ENCODE measurements around the gene PTPN1. TPM values are rescaled to one million over a fixed set of nuclear protein-coding genes. Genes with fewer than 3 reads are reported as not detected.

PTPN1 gene
- total and polyA plus RNA-seq, 2 donors (not counting 3 experiments of a cell fraction or from before 2014, with no cell fraction given) = 41.1 to 64.3 TPM

DNA sequence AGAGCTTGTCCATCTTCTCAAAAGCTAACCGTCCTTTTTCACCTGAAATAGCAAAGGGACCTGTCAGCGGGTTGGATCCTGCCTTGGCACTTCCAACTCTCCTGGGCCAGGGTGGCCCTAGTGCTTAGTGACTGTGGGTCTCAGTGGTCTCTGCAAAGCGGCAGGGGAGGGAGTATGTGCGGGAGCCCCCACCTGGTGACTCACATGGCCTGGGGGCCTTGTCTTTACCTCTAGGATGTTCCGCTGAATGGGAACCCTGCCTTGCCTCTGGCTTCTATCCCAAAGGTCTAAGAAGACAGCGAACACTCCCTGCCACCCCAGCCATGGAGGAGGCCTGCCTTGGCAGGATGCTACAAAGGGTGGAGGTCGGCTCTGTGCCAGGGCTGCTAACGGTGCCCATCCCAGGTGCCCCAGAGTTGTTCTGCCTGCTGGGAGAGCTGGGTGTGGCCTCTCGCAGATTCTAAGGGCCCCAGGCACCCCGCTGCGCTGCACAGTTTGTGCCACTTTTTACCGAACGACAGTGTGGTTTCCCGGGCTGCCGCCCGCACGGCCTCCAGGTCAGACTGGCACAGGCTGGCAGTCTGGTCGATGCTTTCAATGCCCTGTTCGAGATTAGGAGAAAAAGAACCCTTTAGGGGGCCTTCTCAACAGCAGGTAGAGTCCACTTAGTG lies 77.2 kb downstream of the PTPN1 start:
- H3K79me2 ChIP-seq (ENCODE audit: control insufficient read depth, insufficient read depth, low read length) = no peaks in the 10 kb centered on the region
- H3K4me1 ChIP-seq (ENCODE audit: control insufficient read depth, extremely low read depth, insufficient read depth, low read length) = peaks cover 6% of the 10 kb centered on the region
- peaks cover 8 to 36% of the 10 kb centered on the region in 2 experiments for H3K36me3 ChIP-seq (ENCODE audit: control insufficient read depth in 2 of 2, extremely low read depth in 1 of 2, insufficient read depth in 2 of 2, low read length in 2 of 2)
- ChIA-PET POLR2A (no interaction called here), CTCF (interaction anchor here (0.5 to 2.8 kb wide), 32 partner anchors 9 to 409 kb away, joined by 3 to 16 read pairs (median 3); no protein-coding TSS in a partner anchor)
- no peak for TF ChIP-seq FOS (IDR thresholded peaks at IDR 0.05; ENCODE audit: borderline replicate concordance, insufficient read depth, low read length)
- no peak for TF ChIP-seq MAX (IDR thresholded peaks at IDR 0.05; ENCODE audit: insufficient read depth, insufficient read length)
- TF ChIP-seq GATA2 (IDR thresholded peaks at IDR 0.05; ENCODE audit: insufficient read depth, insufficient read length, low read depth, low read length) = no peak
- no peak for TF ChIP-seq EZH2 (IDR thresholded peaks at IDR 0.05; ENCODE audit: borderline replicate concordance, low read depth, low read length, severe bottlenecking)
- TF ChIP-seq JUN (IDR thresholded peaks at IDR 0.05; ENCODE audit: borderline replicate concordance, insufficient read depth, insufficient read length, low read depth) = no peak
- no peak overlapping the region for H3K9ac ChIP-seq (replicated peaks; ENCODE audit: extremely low read depth, insufficient read depth, low read length)
- dilution Hi-C loops (cut with MboI; ENCODE audit: extremely low pct_ligation_motif_present, low sequenced_read_pairs) (no loop called here), intact Hi-C loops (cut with micrococcal nuclease) (no loop called here)
- no peak overlapping the region for H2AFZ ChIP-seq (ENCODE audit: low read depth, low read length)
- H3K9me1 ChIP-seq (replicated peaks; ENCODE audit: control insufficient read depth, extremely low read depth, insufficient read depth, low read length) = no peaks in the 10 kb centered on the region
- H3K4me3 ChIP-seq (replicated peaks in 1 of 3; ENCODE audit: insufficient read depth in 1 of 3, low read depth in 1 of 3, low read length in 3 of 3) = no peak overlapping the region
- H3K9me3 ChIP-seq (replicated peaks; ENCODE audit: control insufficient read depth, insufficient read depth, low read length) = no peaks in the 10 kb centered on the region
- FAIRE-seq = no peak
- no peaks in the 10 kb centered on the region for H4K20me1 ChIP-seq (replicated peaks; ENCODE audit: control insufficient read depth, extremely low read depth, insufficient read depth, low read length)
- no peaks in the 10 kb centered on the region for H3K27me3 ChIP-seq (ENCODE audit: control insufficient read depth in 2 of 2, insufficient read depth in 2 of 2, low read length in 2 of 2)
- no peak for DNase-seq (ENCODE audit: low read depth, low spot score)
- H3K27ac ChIP-seq (ENCODE audit: insufficient read depth, low read depth, low read length) = no peak overlapping the region
- no TSS peak for BruUV-seq (replicated peaks)
- H3K4me2 ChIP-seq (ENCODE audit: insufficient read depth, low read length) = no peak overlapping the region

Data from endothelial cell of umbilical vein (primary cell).